HTERT RPE-1 (cell line): ENCODE measurements around the gene ARHGEF12.

Experiments used
- in situ Hi-C: fragments of 300-500 bp; cut with MboI; formaldehyde crosslinking; loops from 4 replicates; pipeline ENCODE4 v1.14.3; 2020; ENCODE audit warnings: low sequenced_read_pairs

ARHGEF12 gene

GRCh38 chr11:120335908-120336640 is at the start of gene ARHGEF12:
ARHGEF12 (plus strand) TSS chr11:120336413; CDS start chr11:120337244, 831 bp downstream.
- in situ Hi-C loops, result no loop called here

- in situ Hi-C loops, result no loop called here
These were observed 48.2 kb upstream of the ARHGEF12 start for GRCh38 chr11:120288021-120288420.

- in situ Hi-C loops, result no loop called here
These were observed 46.8 kb upstream of the ARHGEF12 start for GRCh38 chr11:120289426-120289825.

- in situ Hi-C loops, result no loop called here
These were observed 45.3 kb upstream of the ARHGEF12 start for GRCh38 chr11:120290956-120291355.

- in situ Hi-C loops, result no loop called here
These were observed 43.0 kb upstream of the ARHGEF12 start for GRCh38 chr11:120293038-120293800.

GRCh38 chr11:120294096-120294495 is 42.1 kb upstream of the ARHGEF12 start:
- in situ Hi-C loops, result no loop called here

GRCh38 chr11:120295099-120295498 is 41.1 kb upstream of the ARHGEF12 start:
- in situ Hi-C loops, result no loop called here

GRCh38 chr11:120296554-120296953 is 39.7 kb upstream of the ARHGEF12 start:
- in situ Hi-C loops, result no loop called here

DNA sequence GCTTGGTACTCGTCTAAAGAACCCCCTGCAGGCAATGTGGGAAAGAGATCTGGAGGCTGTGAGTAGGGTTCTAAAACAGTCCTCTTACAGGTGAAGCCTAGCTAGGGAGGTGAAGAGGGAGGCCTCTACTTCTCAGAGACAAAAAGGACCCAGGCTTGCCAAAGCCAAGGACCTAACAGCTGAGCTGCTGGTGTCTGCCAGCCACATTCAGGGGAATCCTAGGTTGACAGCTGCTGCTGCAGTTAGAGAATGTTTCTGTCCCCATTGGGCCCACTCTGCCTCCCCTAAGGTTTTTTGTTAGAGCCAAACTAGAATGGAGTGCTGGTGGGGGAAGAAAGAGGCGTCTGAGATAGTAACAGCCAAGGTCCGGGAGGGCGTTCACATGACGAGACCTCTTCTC is 37.8 kb upstream of the ARHGEF12 start:
- in situ Hi-C loops, result no loop called here

- in situ Hi-C loops, result no loop called here
These were observed 34.0 kb upstream of the ARHGEF12 start for GRCh38 chr11:120302001-120302805.

- in situ Hi-C loops, result no loop called here
These were observed 33.1 kb upstream of the ARHGEF12 start for GRCh38 chr11:120303004-120303637.

- in situ Hi-C loops, result no loop called here
These were observed 31.7 kb upstream of the ARHGEF12 start for GRCh38 chr11:120304526-120304925.

DNA sequence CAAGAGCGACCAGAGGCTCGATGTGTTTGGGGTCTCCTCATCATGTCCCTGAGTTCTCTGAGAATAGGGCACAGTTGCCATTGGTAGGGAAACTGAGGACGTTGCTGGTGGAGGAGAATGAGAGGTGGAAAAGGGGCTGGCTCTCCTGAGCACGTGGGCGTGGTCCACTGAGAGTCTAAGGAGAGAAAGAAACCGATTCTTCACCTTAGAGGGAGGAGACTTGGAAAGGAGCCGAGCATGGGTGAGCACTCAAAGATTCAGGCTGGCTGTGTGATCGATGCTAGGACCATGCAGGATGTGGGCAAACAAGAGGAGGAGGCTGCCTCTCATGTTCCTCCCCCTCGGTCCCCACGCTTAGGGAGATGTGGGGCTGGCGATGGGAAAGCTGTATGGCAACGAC is 30.9 kb upstream of the ARHGEF12 start:
- in situ Hi-C loops, result no loop called here

GRCh38 chr11:120306519-120307242 is 29.5 kb upstream of the ARHGEF12 start:
- in situ Hi-C loops, result no loop called here

- in situ Hi-C loops, result no loop called here
These were observed 28.7 kb upstream of the ARHGEF12 start for GRCh38 chr11:120307476-120307875.

DNA sequence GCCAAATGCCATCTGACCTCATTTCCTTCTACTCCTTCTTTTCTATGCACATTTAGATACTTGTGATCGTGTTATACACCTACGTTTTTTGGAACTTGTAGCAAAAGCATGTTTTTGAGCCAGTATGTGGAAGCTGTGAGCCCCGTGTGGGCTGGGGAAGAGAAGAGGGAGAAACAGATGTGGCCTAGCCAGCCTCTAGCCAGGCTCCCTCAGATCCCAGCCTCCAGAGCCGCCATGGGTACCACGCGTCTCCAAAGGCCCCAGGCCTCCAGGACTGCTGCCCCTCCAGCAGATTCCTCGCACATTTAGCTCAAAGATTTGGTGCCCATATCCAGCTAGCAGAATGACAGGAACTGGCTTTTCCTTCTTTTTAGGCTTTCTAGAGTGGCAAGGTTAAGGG is 28.1 kb upstream of the ARHGEF12 start:
- in situ Hi-C loops, result no loop called here

GRCh38 chr11:120310870-120311269 is 25.3 kb upstream of the ARHGEF12 start:
- in situ Hi-C loops, result no loop called here

GRCh38 chr11:120314861-120315260 is 21.4 kb upstream of the ARHGEF12 start:
- in situ Hi-C loops, result no loop called here

DNA sequence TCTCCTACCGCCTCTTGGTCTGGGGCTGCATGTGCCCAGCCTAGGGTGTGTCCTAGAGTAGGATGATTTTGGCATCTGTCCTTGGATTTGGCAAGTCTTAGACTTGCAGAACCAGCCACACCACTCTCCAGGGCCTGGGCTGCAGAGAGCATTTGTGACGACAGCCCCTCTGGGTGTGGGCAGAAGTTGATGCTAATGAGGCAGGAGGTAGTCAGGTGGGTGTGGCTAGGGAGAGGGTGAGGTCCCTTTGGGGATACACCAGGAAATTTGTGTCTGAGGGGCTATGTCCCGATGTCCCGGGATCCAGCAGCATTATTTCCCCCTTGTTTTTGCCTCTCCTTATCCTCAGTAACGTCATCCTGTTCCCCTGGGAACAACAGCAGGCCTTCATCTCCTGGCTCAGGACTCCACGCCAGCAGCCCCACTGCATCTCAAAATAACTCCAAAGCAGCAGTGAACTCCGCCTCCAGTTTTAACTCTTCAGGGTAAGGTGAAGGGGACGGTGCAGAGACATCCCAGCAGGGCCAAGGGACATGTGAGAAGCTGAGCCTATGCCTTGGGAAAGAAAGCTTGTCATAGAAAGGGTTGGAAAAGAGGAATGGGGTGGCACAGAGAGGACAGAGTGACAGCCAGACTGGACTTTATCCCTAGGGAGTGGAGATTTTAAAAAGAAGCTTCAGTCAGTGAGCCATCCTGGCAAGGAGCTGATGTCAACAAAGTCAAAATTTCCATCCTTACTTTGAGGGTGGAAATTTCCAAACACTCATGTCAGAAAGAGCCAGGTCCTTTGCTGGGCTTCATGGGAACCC is 19.1 kb upstream of the ARHGEF12 start:
- in situ Hi-C loops, result no loop called here
